Effector CD4-positive, alpha-beta T cell (primary cell): ENCODE measurements around the gene SDF2L1.
"Not testable (repeated sequence)": the region's sequence is repeated elsewhere in the genome, so short reads cannot be mapped to it uniquely, and the experiment has no call there.

Experiments
- DNase-seq: peaks from one replicate; pipeline ENCODE4 v3.0.0-alpha.2; 2020
- total RNA-seq: gene quantifications from one replicate; lab custom pipeline; 2026; lab: John Stamatoyannopoulos, UW

SDF2L1 gene, protein sequence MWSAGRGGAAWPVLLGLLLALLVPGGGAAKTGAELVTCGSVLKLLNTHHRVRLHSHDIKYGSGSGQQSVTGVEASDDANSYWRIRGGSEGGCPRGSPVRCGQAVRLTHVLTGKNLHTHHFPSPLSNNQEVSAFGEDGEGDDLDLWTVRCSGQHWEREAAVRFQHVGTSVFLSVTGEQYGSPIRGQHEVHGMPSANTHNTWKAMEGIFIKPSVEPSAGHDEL
- total RNA-seq = 8.1 reads per million, percentile 28 among the genes with 10 or more reads in this experiment

DNA sequence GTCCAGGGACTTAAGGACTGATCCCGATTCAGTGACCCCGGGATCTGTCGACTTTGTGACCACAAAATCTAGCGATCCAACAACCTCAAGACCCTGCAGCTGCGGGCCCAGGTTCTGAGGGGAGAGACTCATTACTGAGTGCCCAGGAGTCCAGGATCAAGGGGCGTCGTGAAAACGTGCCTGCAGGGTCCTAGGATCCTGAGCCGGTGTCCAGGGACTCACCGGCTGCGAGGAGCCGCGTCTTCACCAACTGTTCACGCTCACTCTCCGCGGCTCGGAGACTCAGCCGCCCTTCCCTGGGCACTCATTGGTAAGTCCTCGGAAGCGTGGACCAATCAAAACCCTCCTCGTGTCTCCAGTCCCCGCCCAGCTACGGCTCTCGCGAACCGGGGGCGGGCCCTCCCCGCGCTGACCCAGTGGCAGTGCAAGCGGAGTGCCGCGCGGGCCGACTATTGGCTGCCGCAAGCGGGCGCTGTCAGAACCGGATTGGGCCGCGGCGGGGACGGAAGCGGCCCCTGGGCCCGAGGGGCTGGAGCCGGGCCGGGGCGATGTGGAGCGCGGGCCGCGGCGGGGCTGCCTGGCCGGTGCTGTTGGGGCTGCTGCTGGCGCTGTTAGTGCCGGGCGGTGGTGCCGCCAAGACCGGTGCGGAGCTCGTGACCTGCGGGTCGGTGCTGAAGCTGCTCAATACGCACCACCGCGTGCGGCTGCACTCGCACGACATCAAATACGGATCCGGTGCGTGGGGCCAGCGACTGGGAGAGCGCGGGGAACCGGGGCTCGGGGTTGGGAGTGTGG lies at the start of gene SDF2L1:
Gene SDF2L1, plus strand, starts transcription at position 514 of the 795 bp plus-strand sequence. Its CDS starts 35 bp downstream, at position 549.
- peak; percentile 98 for DNase-seq

DNA sequence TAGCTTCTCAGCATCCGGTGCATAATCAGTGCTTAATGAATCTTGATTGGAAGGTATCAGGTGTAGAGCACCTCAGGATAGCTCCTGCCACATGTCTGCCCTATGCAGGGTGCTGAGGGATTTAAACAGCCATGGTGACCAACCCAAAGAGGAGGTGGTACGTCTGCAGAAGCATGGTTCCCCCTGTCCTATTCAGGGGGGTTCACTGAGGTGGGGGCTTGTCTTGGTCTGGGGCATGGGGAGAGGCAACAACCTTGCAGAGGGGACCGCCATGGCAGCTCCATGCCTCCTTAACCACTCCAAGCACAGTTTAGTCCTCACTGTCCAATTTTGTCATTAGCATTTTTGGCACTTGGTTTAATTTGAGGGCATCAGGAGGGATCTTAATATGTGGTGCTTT lies 49.7 kb upstream of the SDF2L1 start:
- DNase-seq = no peak

GRCh38 chr22:21593406-21594232 lies 48.5 kb upstream of the SDF2L1 start:
- no peak for DNase-seq

GRCh38 chr22:21594865-21595452 lies 47.1 kb upstream of the SDF2L1 start:
- DNase-seq = no peak

DNA sequence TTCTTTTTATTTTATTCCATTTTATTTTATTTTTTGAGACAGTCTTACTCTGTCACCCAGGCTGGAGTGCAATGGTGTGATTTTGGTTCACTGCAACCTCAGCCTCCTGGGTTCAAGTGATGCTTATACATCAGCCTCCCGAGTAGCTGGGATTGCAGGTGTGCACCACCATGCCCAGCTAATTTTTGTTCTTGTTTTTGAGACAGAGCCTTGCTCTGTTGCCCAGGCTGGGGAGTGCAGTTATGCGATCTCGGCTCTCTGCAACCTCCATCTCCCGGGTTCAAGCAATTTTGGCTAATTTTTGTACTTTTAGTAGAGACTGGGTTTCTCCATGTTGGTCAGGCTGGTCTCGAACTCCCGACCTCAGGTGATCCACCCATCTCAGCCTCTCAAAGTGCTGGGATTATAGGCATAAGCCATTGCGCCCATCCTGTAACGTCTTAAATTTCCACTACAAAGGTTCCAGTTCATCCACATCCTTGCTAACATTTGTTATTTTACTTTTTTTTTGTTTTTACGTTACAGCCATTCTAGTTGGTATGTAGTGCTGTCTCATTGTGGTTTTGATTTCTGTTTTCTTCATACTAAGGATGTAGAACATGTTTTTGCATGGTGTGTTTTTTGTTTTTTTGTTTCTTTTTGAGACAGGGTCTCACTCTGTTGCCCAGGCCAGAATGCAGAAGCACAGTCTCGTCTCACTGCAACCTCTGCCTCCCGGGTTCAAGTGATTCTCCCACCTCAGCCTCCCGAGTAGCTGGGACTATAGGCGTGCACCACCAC lies 45.6 kb upstream of the SDF2L1 start:
- not testable (repeated sequence) for DNase-seq

GRCh38 chr22:21598302-21598701 lies 43.8 kb upstream of the SDF2L1 start:
- DNase-seq = no peak

- no peak for DNase-seq
Measured at GRCh38 chr22:21599053-21599893, 42.8 kb upstream of the SDF2L1 start.

- no peak for DNase-seq
Measured at GRCh38 chr22:21602579-21602978, 39.5 kb upstream of the SDF2L1 start.

- no peak for DNase-seq
Measured at GRCh38 chr22:21603973-21604372, 38.1 kb upstream of the SDF2L1 start.

DNA sequence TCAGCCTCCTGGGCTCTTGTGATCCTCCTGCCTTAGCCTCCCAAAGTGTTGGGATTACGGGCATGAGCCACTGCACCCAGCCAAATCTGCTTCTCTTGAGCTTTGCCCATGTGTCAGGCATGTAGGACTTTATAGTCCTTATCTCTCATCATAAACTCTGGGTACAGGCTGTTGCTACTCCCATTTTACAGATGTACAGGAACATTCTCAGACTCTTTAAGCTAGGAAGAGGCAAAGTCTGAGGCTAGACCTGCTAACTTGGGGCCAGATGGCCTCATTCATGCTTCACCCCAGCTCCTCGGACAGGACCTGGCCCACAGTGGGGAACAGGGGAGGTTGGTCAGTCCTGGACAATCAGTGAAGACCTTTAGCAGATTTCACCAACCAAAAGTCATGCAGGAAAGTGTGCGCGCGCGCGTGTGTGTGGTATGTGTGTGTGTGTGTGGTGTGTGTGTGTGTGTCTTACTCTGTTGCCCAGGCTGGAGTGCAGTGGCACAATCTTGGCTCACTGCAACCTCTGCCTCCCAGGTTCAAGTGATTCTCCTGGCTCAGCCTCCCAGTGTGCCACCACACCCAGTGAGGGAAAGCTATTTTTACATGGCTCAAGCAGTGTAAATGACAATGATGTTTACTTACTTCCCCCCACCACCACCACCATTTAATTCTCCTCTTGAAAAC lies 36.1 kb upstream of the SDF2L1 start:
- DNase-seq = no peak

DNA sequence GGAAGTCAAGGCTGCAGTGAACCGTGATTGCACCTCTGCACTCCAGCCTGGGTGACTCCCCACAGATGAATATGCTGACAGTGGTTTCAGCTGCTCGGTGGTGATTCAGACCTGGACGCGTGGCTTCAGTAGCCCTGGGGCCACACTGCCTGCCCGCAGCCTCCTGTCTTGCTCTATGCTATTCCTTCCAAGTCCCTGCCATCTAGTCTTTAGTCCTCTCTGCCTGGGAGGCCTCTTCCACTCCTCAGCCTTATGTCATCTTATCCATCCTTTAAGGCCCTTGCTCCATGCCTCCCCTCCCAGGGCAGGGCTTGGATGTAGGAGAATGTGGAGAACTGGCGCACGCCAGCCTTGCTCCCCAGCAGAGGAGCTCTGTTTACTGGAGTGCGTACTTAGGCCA lies 35.3 kb upstream of the SDF2L1 start:
- DNase-seq = no peak

DNA sequence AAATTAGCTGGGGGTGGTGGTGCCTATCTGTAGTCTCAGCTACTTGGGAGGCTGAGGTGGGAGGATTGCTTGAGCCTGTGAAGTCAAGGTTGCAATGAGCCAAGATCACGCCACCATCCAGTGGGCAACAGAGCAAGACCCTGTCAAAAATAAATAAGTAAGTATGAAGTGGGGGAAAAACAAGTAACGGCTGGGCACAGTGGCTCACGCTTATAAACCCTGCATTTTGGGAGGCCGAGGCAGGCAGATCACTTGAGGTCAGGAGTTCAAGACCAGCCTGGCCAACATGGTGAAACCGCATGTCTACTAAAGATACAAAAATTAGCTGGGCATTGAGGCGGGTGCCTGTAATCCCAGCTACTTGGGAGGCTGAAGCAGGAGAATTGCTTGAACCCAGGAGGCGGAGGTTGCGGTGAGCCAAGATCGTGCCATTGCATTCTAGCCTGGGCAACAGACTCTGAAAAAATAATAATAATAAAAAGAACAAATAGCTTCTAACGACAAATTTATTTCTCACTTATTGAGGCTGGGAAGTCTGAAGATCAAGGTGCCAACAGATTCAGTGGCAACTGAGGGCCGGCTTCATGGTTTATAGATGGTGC lies 32.4 kb upstream of the SDF2L1 start:
- not testable (repeated sequence) for DNase-seq

- DNase-seq = no peak
Measured at GRCh38 chr22:21611210-21611977, 30.7 kb upstream of the SDF2L1 start.

GRCh38 chr22:21612858-21613257 lies 29.2 kb upstream of the SDF2L1 start:
- DNase-seq = no peak

GRCh38 chr22:21613553-21614233 lies 28.4 kb upstream of the SDF2L1 start:
- no peak for DNase-seq

- DNase-seq = no peak
Measured at GRCh38 chr22:21615731-21616130, 26.4 kb upstream of the SDF2L1 start.

DNA sequence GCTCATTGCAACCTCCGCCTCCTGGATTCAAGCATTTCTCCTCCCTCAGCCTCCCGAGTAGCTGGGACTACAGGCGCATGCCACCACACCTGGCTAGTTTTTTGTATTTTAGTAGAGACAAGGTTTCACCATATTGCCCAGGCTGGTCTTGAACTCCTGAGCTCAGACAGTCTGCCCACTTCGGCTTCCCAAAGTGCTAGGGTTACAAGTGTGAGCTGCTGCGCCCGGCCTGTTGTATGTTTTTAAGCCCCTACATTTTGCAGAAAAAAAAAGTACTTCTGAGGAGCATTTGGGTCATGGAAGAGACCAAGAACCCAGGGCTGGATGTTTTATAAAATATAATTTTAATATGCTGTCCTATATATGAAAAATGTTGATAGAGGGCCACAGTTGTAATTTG lies 24.8 kb upstream of the SDF2L1 start:
- not testable (repeated sequence) for DNase-seq

GRCh38 chr22:21621025-21621424 lies 21.1 kb upstream of the SDF2L1 start:
- DNase-seq = no peak
